ENCODE data around the gene ADAM12. TPM values are rescaled to one million over a fixed set of nuclear protein-coding genes. Genes with fewer than 3 reads are reported as not detected.

Gene ADAM12
- total RNA-seq, 1 donor from 2014 or later = 8.0 TPM

GRCh38 chr10:126212738-126213137 lies 175.5 kb downstream of the ADAM12 start:
- Mint-ChIP-seq H3K27ac (no peak overlapping the region), H3K9me3 (no peaks in the 10 kb centered on the region), H3K27me3 (ENCODE audit: insufficient read depth, low read depth) (peaks cover 5% of the 10 kb centered on the region), H3K4me1 (peaks cover 28% of the 10 kb centered on the region), H3K4me3 (no peak overlapping the region), H3K36me3 (no peaks in the 10 kb centered on the region)
- no peak for TF ChIP-seq CTCF (IDR thresholded peaks at IDR 0.05)
- no peak for TF ChIP-seq EZH2phosphoT487 (IDR thresholded peaks at IDR 0.05)
- TF ChIP-seq EZH2 (IDR thresholded peaks at IDR 0.05) = no peak
- no peak overlapping the region for H2AFZ ChIP-seq (replicated peaks)
- H3K79me2 ChIP-seq (ENCODE audit: low read depth) = no peaks in the 10 kb centered on the region
- H3K4me2 ChIP-seq = no peak overlapping the region
- H3K4me1 ChIP-seq = peaks cover 13% of the 10 kb centered on the region
- no peak for DNase-seq (ENCODE audit: low spot score)
- H3K36me3 ChIP-seq = no peaks in the 10 kb centered on the region
- H4K20me1 ChIP-seq (ENCODE audit: low read depth) = no peaks in the 10 kb centered on the region
- H3K27me3 ChIP-seq = no peaks in the 10 kb centered on the region
- no peak overlapping the region for H3K27ac ChIP-seq
- no peaks in the 10 kb centered on the region for H3K9me3 ChIP-seq (ENCODE audit: low read depth)
- H3K4me3 ChIP-seq = no peak overlapping the region
- no peak overlapping the region for H3K9ac ChIP-seq
- H3F3A ChIP-seq (ENCODE audit: low read depth) = peaks cover 6% of the 10 kb centered on the region

GRCh38 chr10:126210051-126210651 lies 178.1 kb downstream of the ADAM12 start:
- no peak overlapping the region for H2AFZ ChIP-seq (replicated peaks)
- peaks cover 11% of the 10 kb centered on the region for H3K4me1 Mint-ChIP-seq
- H3K36me3 ChIP-seq = no peaks in the 10 kb centered on the region
- no peaks in the 10 kb centered on the region for H3F3A ChIP-seq (ENCODE audit: low read depth)
- no peak overlapping the region for H3K27ac Mint-ChIP-seq
- TF ChIP-seq CTCF (IDR thresholded peaks at IDR 0.05) = no peak
- no peak for TF ChIP-seq EZH2 (IDR thresholded peaks at IDR 0.05)
- no peak for TF ChIP-seq EZH2phosphoT487 (IDR thresholded peaks at IDR 0.05)
- H3K4me1 ChIP-seq = no peaks in the 10 kb centered on the region
- no peak overlapping the region for H3K9ac ChIP-seq
- no peaks in the 10 kb centered on the region for H3K9me3 ChIP-seq (ENCODE audit: low read depth)
- H3K79me2 ChIP-seq (ENCODE audit: low read depth) = no peaks in the 10 kb centered on the region
- DNase-seq (ENCODE audit: low spot score) = no peak
- H3K4me2 ChIP-seq = no peak overlapping the region
- H3K4me3 ChIP-seq = no peak overlapping the region
- H3K9me3 Mint-ChIP-seq = peaks cover 3% of the 10 kb centered on the region
- H3K4me3 Mint-ChIP-seq = no peak overlapping the region
- peaks cover 5% of the 10 kb centered on the region for H3K27me3 Mint-ChIP-seq (ENCODE audit: insufficient read depth, low read depth)
- H4K20me1 ChIP-seq (ENCODE audit: low read depth) = no peaks in the 10 kb centered on the region
- no peaks in the 10 kb centered on the region for H3K36me3 Mint-ChIP-seq
- no peaks in the 10 kb centered on the region for H3K27me3 ChIP-seq
- no peak overlapping the region for H3K27ac ChIP-seq

- Mint-ChIP-seq H3K36me3 (no peaks in the 10 kb centered on the region), H3K27me3 (ENCODE audit: insufficient read depth, low read depth) (peaks cover 5% of the 10 kb centered on the region), H3K4me3 (no peak overlapping the region), H3K27ac (no peak overlapping the region), H3K9me3 (peaks cover 3% of the 10 kb centered on the region), H3K4me1 (peaks cover 11% of the 10 kb centered on the region)
- Histone ChIP-seq H3K4me1 (no peaks in the 10 kb centered on the region), H3K9me3 (ENCODE audit: low read depth) (no peaks in the 10 kb centered on the region), H3K4me3 (no peak overlapping the region), H4K20me1 (ENCODE audit: low read depth) (no peaks in the 10 kb centered on the region), H3K27ac (no peak overlapping the region), H3K9ac (no peak overlapping the region), H3K4me2 (no peak overlapping the region), H3F3A (ENCODE audit: low read depth) (no peaks in the 10 kb centered on the region), H3K79me2 (ENCODE audit: low read depth) (no peaks in the 10 kb centered on the region), H2AFZ (replicated peaks) (no peak overlapping the region), H3K36me3 (no peaks in the 10 kb centered on the region), H3K27me3 (no peaks in the 10 kb centered on the region)
- TF ChIP-seq CTCF (IDR thresholded peaks at IDR 0.05) (no peak), EZH2phosphoT487 (IDR thresholded peaks at IDR 0.05) (no peak), EZH2 (IDR thresholded peaks at IDR 0.05) (no peak)
- DNase-seq (ENCODE audit: low spot score) = no peak
Observed at GRCh38 chr10:126209451-126209850, 178.8 kb downstream of the ADAM12 start.
